Upper lobe of left lung (tissue), 6 donors: ENCODE results near the gene LHFPL3. TPM values are rescaled to one million over a fixed set of nuclear protein-coding genes. Genes with fewer than 3 reads are reported as not detected.

ENCODE experiments used
- ATAC-seq, 2 donors: fragments of 200-7000 bp; cut with Tn5 transposase; one replicate each; pipeline ENCODE4 v1.9.1; 2022; ENCODE audit warnings: mild to moderate bottlenecking in 2 of 2, moderate library complexity in 2 of 2; ENCODE audit not compliant: low FRiP score in 2 of 2
- DNase-seq, 2 donors: peaks; one replicate each; pipeline ENCODE4 v3.0.0-alpha.2; 2019 to 2020
- H3K27ac ChIP-seq, 4 donors: fragments of 200-600 bp; sonication (generic); one replicate each; pipeline ENCODE4 v1.5.1; 2016 to 2019
- H3K27me3 ChIP-seq, 4 donors: fragments of 200-600 bp; sonication (generic); one replicate each; pipeline ENCODE4 v1.5.1; 2017 to 2019
- H3K36me3 ChIP-seq, 4 donors: fragments of 200-600 bp; sonication (generic); one replicate each; pipeline ENCODE4 v1.5.1; 2016 to 2019
- H3K4me1 ChIP-seq, 4 donors: fragments of 200-600 bp; sonication (generic); one replicate each; pipeline ENCODE4 v1.5.1; 2018 to 2019
- H3K4me3 ChIP-seq, 4 donors: fragments of 200-600 bp; sonication (generic); one replicate each; pipeline ENCODE4 v1.5.1; 2017 to 2019; ENCODE audit warnings: mild to moderate bottlenecking in 2 of 4, moderate library complexity in 1 of 4
- H3K9me3 ChIP-seq, 4 donors: fragments of 200-600 bp; sonication (generic); one replicate each; pipeline ENCODE4 v1.5.1; 2018 to 2019
- CTCF ChIP-seq, 6 experiments: fragments of 450-650 bp in 4 of 6; fragments of 200-600 bp in 2 of 6; sonication (generic) in 2 of 6; IDR thresholded peaks; one replicate each; pipeline ENCODE4 v1.5.1; 2016 to 2019; ENCODE audit warnings: antibody characterized with exemption in 6 of 6
- EP300 ChIP-seq, 4 donors: sonication (generic); formaldehyde crosslinking; IDR thresholded peaks; one replicate each; pipeline ENCODE4 v1.5.1; 2017; ENCODE audit warnings: antibody characterized with exemption in 4 of 4, control low read depth in 2 of 4
- POLR2A ChIP-seq, 4 donors: fragments of 450-650 bp; IDR thresholded peaks; one replicate each; pipeline ENCODE4 v1.5.1; 2016 to 2017; ENCODE audit warnings: antibody characterized with exemption in 4 of 4, mild to moderate bottlenecking in 2 of 4
- POLR2AphosphoS5 ChIP-seq, 2 donors: sonication (generic); formaldehyde crosslinking; IDR thresholded peaks; one replicate each; pipeline ENCODE4 v1.5.1; 2017; ENCODE audit warnings: antibody characterized with exemption in 2 of 2
- WGBS, 2 donors: methylation state at CpG; one replicate each; pipeline ENCODE4 v1.1.5; 2017 to 2018; 5-methylcytosine and 5-hydroxymethylcytosine counted together
- total RNA-seq, 6 donors: library from RNA; depleted of rRNA in 4 of 6; stranded (reverse); fragments of >200 nt in 4 of 6; gene quantifications; one replicate each; pipeline versions ENCODE4 v1.1.0 to v1.2.1, GENCODE V29; 2016 to 2021
- donor health status: DM: no; HTN: no; CAD: no; lungs with moderate emphysema.
- donor health status: DM: no; HTN: yes; CAD: no; lungs with severe emphysema.

Gene LHFPL3
- total RNA-seq, 6 donors from 2014 or later: not detected

- TF ChIP-seq EP300 (IDR thresholded peaks at IDR 0.05) (no peak), POLR2AphosphoS5 (IDR thresholded peaks at IDR 0.05) (no peak), CTCF (IDR thresholded peaks at IDR 0.05) (no peak), POLR2A (IDR thresholded peaks at IDR 0.05) (no peak)
- Histone ChIP-seq H3K9me3 (no peaks in the 10 kb centered on the region), H3K36me3 (no peaks in the 10 kb centered on the region), H3K4me3 (no peak overlapping the region), H3K27me3 (no peaks in the 10 kb centered on the region), H3K27ac (no peak overlapping the region), H3K4me1 (no peaks in the 10 kb centered on the region)
- DNase-seq (no peak), ATAC-seq (no peak)
- WGBS, 2 donors: 77 to 85% methylated on average over 3 of the region's 3 CpGs
Measured at GRCh38 chr7:104296266-104296665, 32.1 kb upstream of the LHFPL3 start.

- Histone ChIP-seq H3K27ac (no peak overlapping the region), H3K4me3 (no peak overlapping the region), H3K4me1 (no peaks in the 10 kb centered on the region), H3K9me3 (no peaks in the 10 kb centered on the region), H3K27me3 (no peaks in the 10 kb centered on the region), H3K36me3 (no peaks in the 10 kb centered on the region)
- ATAC-seq (no peak), DNase-seq (no peak)
- TF ChIP-seq POLR2AphosphoS5 (IDR thresholded peaks at IDR 0.05) (no peak), EP300 (IDR thresholded peaks at IDR 0.05) (no peak), CTCF (IDR thresholded peaks at IDR 0.05) (no peak), POLR2A (IDR thresholded peaks at IDR 0.05) (no peak)
- 31 to 38% methylated on average over 4 of the region's 4 CpGs for WGBS, 2 donors
Measured at GRCh38 chr7:104296900-104297299, 31.5 kb upstream of the LHFPL3 start.

GRCh38 chr7:104299323-104299722, 29.1 kb upstream of the LHFPL3 start:
- H3K4me3 ChIP-seq: no peak overlapping the region
- no peaks in the 10 kb centered on the region for H3K4me1 ChIP-seq
- TF ChIP-seq POLR2A (IDR thresholded peaks at IDR 0.05) (no peak), CTCF (IDR thresholded peaks at IDR 0.05) (no peak), EP300 (IDR thresholded peaks at IDR 0.05) (no peak), POLR2AphosphoS5 (IDR thresholded peaks at IDR 0.05) (no peak)
- no peaks in the 10 kb centered on the region for H3K9me3 ChIP-seq
- no peaks in the 10 kb centered on the region for H3K36me3 ChIP-seq
- H3K27ac ChIP-seq: no peak overlapping the region
- 57 to 70% methylated on average over 3 of the region's 3 CpGs for WGBS, 2 donors
- no peak for ATAC-seq
- no peaks in the 10 kb centered on the region for H3K27me3 ChIP-seq
- no peak for DNase-seq

GRCh38 chr7:104299777-104300176, 28.6 kb upstream of the LHFPL3 start:
- WGBS, 2 donors: 43 to 50% methylated on average over 4 of the region's 4 CpGs
- no peaks in the 10 kb centered on the region for H3K4me1 ChIP-seq
- no peak for DNase-seq
- TF ChIP-seq POLR2A (IDR thresholded peaks at IDR 0.05) (no peak), EP300 (IDR thresholded peaks at IDR 0.05) (no peak), CTCF (IDR thresholded peaks at IDR 0.05) (no peak), POLR2AphosphoS5 (IDR thresholded peaks at IDR 0.05) (no peak)
- ATAC-seq: no peak
- H3K27me3 ChIP-seq: no peaks in the 10 kb centered on the region
- H3K36me3 ChIP-seq: no peaks in the 10 kb centered on the region
- no peak overlapping the region for H3K27ac ChIP-seq
- H3K4me3 ChIP-seq: no peak overlapping the region
- no peaks in the 10 kb centered on the region for H3K9me3 ChIP-seq

- Histone ChIP-seq H3K4me3 (no peak overlapping the region), H3K9me3 (no peaks in the 10 kb centered on the region), H3K27me3 (no peaks in the 10 kb centered on the region), H3K36me3 (no peaks in the 10 kb centered on the region), H3K4me1 (no peaks in the 10 kb centered on the region), H3K27ac (no peak overlapping the region)
- ATAC-seq: no peak
- DNase-seq: no peak
- 77 to 81% methylated on average over 4 of the region's 4 CpGs for WGBS, 2 donors
- TF ChIP-seq POLR2AphosphoS5 (IDR thresholded peaks at IDR 0.05) (no peak), POLR2A (IDR thresholded peaks at IDR 0.05) (no peak), EP300 (IDR thresholded peaks at IDR 0.05) (no peak), CTCF (IDR thresholded peaks at IDR 0.05) (no peak)
Measured at GRCh38 chr7:104306793-104307192, 21.6 kb upstream of the LHFPL3 start.
